Measurements from ENCODE around the gene HIP1. TPM values are rescaled to one million over a fixed set of nuclear protein-coding genes. Genes with fewer than 3 reads are reported as not detected.
"Not testable (repeated sequence)": the region's sequence is repeated elsewhere in the genome, so short reads cannot be mapped to it uniquely, and the experiment has no call there.

Gene HIP1
- total RNA-seq, 1 experiment from 2014 or later: 13.7 TPM

GRCh38 chr7:75599244-75599781 is 139.4 kb downstream of the HIP1 start:
- no peaks in the 10 kb centered on the region for H3K36me3 ChIP-seq (ENCODE audit: control insufficient read depth, insufficient read depth, low read length)
- no peak overlapping the region for H3K27ac Mint-ChIP-seq (ENCODE audit: unreplicated experiment)
- intact Hi-C loops (cut with micrococcal nuclease; ENCODE audit: unreplicated experiment): no loop called here
- TF ChIP-seq CTCF (IDR thresholded peaks at IDR 0.05; ENCODE audit: insufficient read depth in 1 of 2, low read depth in 1 of 2, low read length in 1 of 2, severe bottlenecking in 1 of 2, unreplicated experiment in 1 of 2): no peak
- CTCF ChIA-PET: no interaction called here
- H3K4me1 ChIP-seq: peaks cover 14% of the 10 kb centered on the region
- no peak overlapping the region for H3K4me3 Mint-ChIP-seq (ENCODE audit: unreplicated experiment)
- H3K36me3 Mint-ChIP-seq (ENCODE audit: insufficient read depth, unreplicated experiment): no peaks in the 10 kb centered on the region
- no peaks in the 10 kb centered on the region for H3K27me3 Mint-ChIP-seq (ENCODE audit: insufficient read depth, unreplicated experiment)
- no TSS peak for BruUV-seq (replicated peaks)
- no peaks in the 10 kb centered on the region for H3K9me3 ChIP-seq
- no peaks in the 10 kb centered on the region for H3K9me3 Mint-ChIP-seq (ENCODE audit: unreplicated experiment)
- no peak for DNase-seq
- no peak overlapping the region for H3K4me3 ChIP-seq (ENCODE audit: low read depth, low read length)
- POLR2A ChIA-PET: no interaction called here
- H3K27me3 ChIP-seq (replicated peaks; ENCODE audit: control insufficient read depth, insufficient read depth, low read length): no peaks in the 10 kb centered on the region
- H3K4me1 Mint-ChIP-seq (ENCODE audit: low read depth, unreplicated experiment): peaks cover 2% of the 10 kb centered on the region

GRCh38 chr7:75596727-75597614 is 141.8 kb downstream of the HIP1 start:
- no TSS peak for BruUV-seq (replicated peaks)
- no peaks in the 10 kb centered on the region for H3K9me3 Mint-ChIP-seq (ENCODE audit: unreplicated experiment)
- no peaks in the 10 kb centered on the region for H3K36me3 ChIP-seq (ENCODE audit: control insufficient read depth, insufficient read depth, low read length)
- POLR2A ChIA-PET: no interaction called here
- H3K4me3 ChIP-seq (ENCODE audit: low read depth, low read length): no peak overlapping the region
- no peaks in the 10 kb centered on the region for H3K9me3 ChIP-seq
- no peaks in the 10 kb centered on the region for H3K27me3 Mint-ChIP-seq (ENCODE audit: insufficient read depth, unreplicated experiment)
- intact Hi-C loops (cut with micrococcal nuclease; ENCODE audit: unreplicated experiment): no loop called here
- no peaks in the 10 kb centered on the region for H3K27me3 ChIP-seq (replicated peaks; ENCODE audit: control insufficient read depth, insufficient read depth, low read length)
- no peaks in the 10 kb centered on the region for H3K36me3 Mint-ChIP-seq (ENCODE audit: insufficient read depth, unreplicated experiment)
- TF ChIP-seq CTCF (IDR thresholded peaks at IDR 0.05; ENCODE audit: insufficient read depth in 1 of 2, low read depth in 1 of 2, low read length in 1 of 2, severe bottlenecking in 1 of 2, unreplicated experiment in 1 of 2): no peak
- CTCF ChIA-PET: no interaction called here
- H3K27ac Mint-ChIP-seq (ENCODE audit: unreplicated experiment): no peak overlapping the region
- H3K4me1 Mint-ChIP-seq (ENCODE audit: low read depth, unreplicated experiment): peaks cover 12% of the 10 kb centered on the region
- H3K4me1 ChIP-seq: peaks cover 27% of the 10 kb centered on the region
- peak in 1 of 2 experiments; percentile 50 for DNase-seq
- no peak overlapping the region for H3K4me3 Mint-ChIP-seq (ENCODE audit: unreplicated experiment)

GRCh38 chr7:75595766-75596165 is 143.0 kb downstream of the HIP1 start:
- no peak for DNase-seq
- peaks cover 12% of the 10 kb centered on the region for H3K4me1 Mint-ChIP-seq (ENCODE audit: low read depth, unreplicated experiment)
- no TSS peak for BruUV-seq (replicated peaks)
- H3K36me3 Mint-ChIP-seq (ENCODE audit: insufficient read depth, unreplicated experiment): no peaks in the 10 kb centered on the region
- Histone ChIP-seq H3K4me3 (ENCODE audit: low read depth, low read length) (no peak overlapping the region), H3K9me3 (no peaks in the 10 kb centered on the region), H3K27me3 (replicated peaks; ENCODE audit: control insufficient read depth, insufficient read depth, low read length) (no peaks in the 10 kb centered on the region), H3K36me3 (ENCODE audit: control insufficient read depth, insufficient read depth, low read length) (no peaks in the 10 kb centered on the region), H3K4me1 (peaks cover 27% of the 10 kb centered on the region)
- CTCF ChIA-PET: no interaction called here
- POLR2A ChIA-PET: no interaction called here
- TF ChIP-seq CTCF (IDR thresholded peaks at IDR 0.05; ENCODE audit: insufficient read depth in 1 of 2, low read depth in 1 of 2, low read length in 1 of 2, severe bottlenecking in 1 of 2, unreplicated experiment in 1 of 2): no peak
- no peaks in the 10 kb centered on the region for H3K27me3 Mint-ChIP-seq (ENCODE audit: insufficient read depth, unreplicated experiment)
- intact Hi-C loops (cut with micrococcal nuclease; ENCODE audit: unreplicated experiment): no loop called here
- no peak overlapping the region for H3K27ac Mint-ChIP-seq (ENCODE audit: unreplicated experiment)
- H3K4me3 Mint-ChIP-seq (ENCODE audit: unreplicated experiment): no peak overlapping the region
- no peaks in the 10 kb centered on the region for H3K9me3 Mint-ChIP-seq (ENCODE audit: unreplicated experiment)

GRCh38 chr7:75593500-75594184 is 145.1 kb downstream of the HIP1 start:
- H3K9me3 Mint-ChIP-seq (ENCODE audit: unreplicated experiment); CTCF ChIA-PET; BruUV-seq (replicated peaks); H3K36me3 Mint-ChIP-seq (ENCODE audit: insufficient read depth, unreplicated experiment); POLR2A ChIA-PET; H3K27me3 ChIP-seq (replicated peaks; ENCODE audit: control insufficient read depth, insufficient read depth, low read length); H3K27me3 Mint-ChIP-seq (ENCODE audit: insufficient read depth, unreplicated experiment); H3K4me3 Mint-ChIP-seq (ENCODE audit: unreplicated experiment); H3K9me3 ChIP-seq; intact Hi-C loops (cut with micrococcal nuclease; ENCODE audit: unreplicated experiment); H3K36me3 ChIP-seq (ENCODE audit: control insufficient read depth, insufficient read depth, low read length); H3K4me3 ChIP-seq (ENCODE audit: low read depth, low read length): not testable (repeated sequence)
- peaks cover 27% of the 10 kb centered on the region for H3K4me1 ChIP-seq
- H3K27ac Mint-ChIP-seq (ENCODE audit: unreplicated experiment): peak overlapping the region; percentile 35
- H3K4me1 Mint-ChIP-seq (ENCODE audit: low read depth, unreplicated experiment): peaks cover 12% of the 10 kb centered on the region
- DNase-seq: peak; percentile 31 to 55

All from Caco-2 (cell line).